HG02981 (cell line): Measurements from ENCODE around the gene TJP3.
"Not testable (repeated sequence)": the region's sequence is repeated elsewhere in the genome, so short reads cannot be mapped to it uniquely, and the experiment has no call there.

Experiments
- ATAC-seq: cut with Tn5 transposase; IDR thresholded peaks from one replicate; pipeline ENCODE4 v1.9.1; 2021; ENCODE audit warnings: mild to moderate bottlenecking, moderate library complexity; ENCODE audit not compliant: unreplicated experiment

Gene TJP3

GRCh38 chr19:3708207-3708931 lies at the start of gene TJP3:
Gene TJP3, plus strand, starts transcription at chr19:3708384. Its CDS starts 20,049 bp downstream, at chr19:3728433.
- no peak for ATAC-seq

- ATAC-seq, result no peak
Observed at GRCh38 chr19:3658870-3659745, 49.1 kb upstream of the TJP3 start.

- no peak for ATAC-seq
Observed at GRCh38 chr19:3659746-3660112, 48.5 kb upstream of the TJP3 start.

- ATAC-seq, result no peak
Observed at GRCh38 chr19:3660493-3661219, 47.5 kb upstream of the TJP3 start.

GRCh38 chr19:3661284-3662238 lies 46.6 kb upstream of the TJP3 start:
- ATAC-seq, result no peak

- no peak for ATAC-seq
Observed at GRCh38 chr19:3663838-3664237, 44.3 kb upstream of the TJP3 start.

- ATAC-seq, result no peak
Observed at GRCh38 chr19:3664879-3665642, 43.1 kb upstream of the TJP3 start.

GRCh38 chr19:3665681-3666544 lies 42.3 kb upstream of the TJP3 start:
- no peak for ATAC-seq

- ATAC-seq, result not testable (repeated sequence)
Observed at GRCh38 chr19:3666545-3666856, 41.7 kb upstream of the TJP3 start.

GRCh38 chr19:3667037-3667638 lies 41.0 kb upstream of the TJP3 start:
- no peak for ATAC-seq

GRCh38 chr19:3667766-3668165 lies 40.4 kb upstream of the TJP3 start:
- no peak for ATAC-seq

- no peak for ATAC-seq
Observed at GRCh38 chr19:3668331-3669081, 39.7 kb upstream of the TJP3 start.

- no peak for ATAC-seq
Observed at GRCh38 chr19:3669082-3669946, 38.9 kb upstream of the TJP3 start.

- no peak for ATAC-seq
Observed at GRCh38 chr19:3669947-3670795, 38.0 kb upstream of the TJP3 start.

- ATAC-seq, result no peak
Observed at GRCh38 chr19:3670796-3671679, 37.1 kb upstream of the TJP3 start.
